Natural killer cell (primary cell): ENCODE data around the gene ZNF750. TPM values are rescaled to one million over a fixed set of nuclear protein-coding genes. Genes with fewer than 3 reads are reported as not detected.

Experiments used
- ATAC-seq, 3 donors: fragments of 150-1000 bp in 2 of 3; fragments of 200-7000 bp in 1 of 3; cut with Tn5 transposase; 1 replicate in 1 of 3; 2 replicates in 2 of 3; pipeline ENCODE4 v1.10.0; 2021; ENCODE audit warnings: mild to moderate bottlenecking in 2 of 3, moderate library complexity in 2 of 3
- DNase-seq, 2 donors: peaks; one replicate each; pipeline versions ENCODE4 v3.0.0 to v3.0.0-alpha.2; 2013 to 2021; ENCODE audit warnings: mixed read lengths in 1 of 2
- H3K27ac ChIP-seq: one replicate; pipeline ENCODE4 v1.5.1; 2013; ENCODE audit warnings: mild to moderate bottlenecking, low read length
- H3K27me3 ChIP-seq: one replicate; pipeline ENCODE4 v1.6.1; 2013; ENCODE audit warnings: low read length; ENCODE audit not compliant: control insufficient read depth, insufficient read depth
- H3K36me3 ChIP-seq: one replicate; pipeline ENCODE4 v1.6.1; 2013; ENCODE audit warnings: low read length; ENCODE audit not compliant: control insufficient read depth, insufficient read depth
- H3K4me1 ChIP-seq: one replicate; pipeline ENCODE4 v1.6.1; 2013; ENCODE audit warnings: low read length; ENCODE audit not compliant: control insufficient read depth, insufficient read depth
- H3K4me3 ChIP-seq: one replicate; pipeline ENCODE4 v1.5.1; 2013; ENCODE audit warnings: low read length
- H3K9me3 ChIP-seq: one replicate; pipeline ENCODE4 v1.6.1; 2013; ENCODE audit warnings: low read length; ENCODE audit not compliant: control insufficient read depth, insufficient read depth
- H3K27ac Mint-ChIP-seq, 2 donors: one replicate each; pipeline ENCODE4 v1.8.0; 2022; ENCODE audit warnings: mild to moderate bottlenecking in 2 of 2, mixed read lengths in 2 of 2, moderate library complexity in 1 of 2
- H3K27me3 Mint-ChIP-seq, 2 donors: one replicate each; pipeline ENCODE4 v1.8.0; 2022; ENCODE audit warnings: low read depth in 2 of 2, mixed read lengths in 2 of 2
- H3K36me3 Mint-ChIP-seq: one replicate; pipeline ENCODE4 v1.8.0; 2022; ENCODE audit warnings: mixed read lengths
- H3K4me1 Mint-ChIP-seq, 2 donors: one replicate each; pipeline ENCODE4 v1.8.0; 2022; ENCODE audit warnings: mixed read lengths in 2 of 2
- H3K4me3 Mint-ChIP-seq: one replicate; pipeline ENCODE4 v1.8.0; 2022; ENCODE audit warnings: mild to moderate bottlenecking, moderate library complexity, mixed read lengths
- H3K9me3 Mint-ChIP-seq, 2 donors: one replicate each; pipeline ENCODE4 v1.8.0; 2022; ENCODE audit warnings: mixed read lengths in 2 of 2
- CTCF ChIP-seq: fragments of 200-600 bp; IDR thresholded peaks from one replicate; pipeline ENCODE4 v1.8.0; 2022; ENCODE audit warnings: antibody characterized with exemption
- WGBS: methylation state at CpG from one replicate; pipeline ENCODE4 v1.1.7; 2013; ENCODE audit warnings: missing lambda C conversion rate; ENCODE audit not compliant: insufficient coverage; 5-methylcytosine and 5-hydroxymethylcytosine counted together
- intact Hi-C: fragments of 100-400 bp; cut with micrococcal nuclease; formaldehyde crosslinking; loops from one replicate; pipeline ENCODE4 v1.14.2; 2022
- total RNA-seq, 4 donors: library from RNA; stranded (reverse); fragments of 120-200 nt in 1 of 4; gene quantifications; one replicate each; pipeline versions ENCODE4 v1.2.3 to v1.2.4, GENCODE V29; 2013 to 2022

The ZNF750 gene
- total RNA-seq, 3 donors from 2014 or later (not counting 1 experiment from before 2014, with no cell fraction given) = not detected

- H3K9me3 ChIP-seq = no peaks in the 10 kb centered on the region
- Mint-ChIP-seq H3K27ac (no peak overlapping the region), H3K27me3 (no peaks in the 10 kb centered on the region), H3K4me3 (no peak overlapping the region), H3K36me3 (no peaks in the 10 kb centered on the region), H3K9me3 (no peaks in the 10 kb centered on the region), H3K4me1 (peaks cover 46 to 47% of the 10 kb centered on the region in 2 donors)
- no peak overlapping the region for H3K27ac ChIP-seq
- 92% methylated on average over 14 of the region's 15 CpGs for WGBS
- no peak overlapping the region for H3K4me3 ChIP-seq
- H3K36me3 ChIP-seq = peaks cover 3% of the 10 kb centered on the region
- no peaks in the 10 kb centered on the region for H3K27me3 ChIP-seq
- peaks cover 41% of the 10 kb centered on the region for H3K4me1 ChIP-seq
- TF ChIP-seq CTCF = no peak
- intact Hi-C loops = no loop called here
- ATAC-seq (no peak), DNase-seq (no peak)
These were observed 16.5 kb upstream of the ZNF750 start for GRCh38 chr17:82856361-82856760.

- H3K9me3 ChIP-seq = no peaks in the 10 kb centered on the region
- Mint-ChIP-seq H3K9me3 (no peaks in the 10 kb centered on the region), H3K27ac (no peak overlapping the region), H3K4me3 (no peak overlapping the region), H3K4me1 (peaks cover 33 to 37% of the 10 kb centered on the region in 2 donors), H3K27me3 (no peaks in the 10 kb centered on the region), H3K36me3 (no peaks in the 10 kb centered on the region)
- TF ChIP-seq CTCF = no peak
- DNase-seq (no peak), ATAC-seq (no peak)
- no peaks in the 10 kb centered on the region for H3K27me3 ChIP-seq
- H3K27ac ChIP-seq = no peak overlapping the region
- no peak overlapping the region for H3K4me3 ChIP-seq
- intact Hi-C loops = no loop called here
- H3K4me1 ChIP-seq = peaks cover 25% of the 10 kb centered on the region
- 98% methylated on average over 11 of the region's 11 CpGs for WGBS
- peaks cover 3% of the 10 kb centered on the region for H3K36me3 ChIP-seq
These were observed 14.4 kb upstream of the ZNF750 start for GRCh38 chr17:82854226-82854625.

GRCh38 chr17:82851381-82851780 lies 11.6 kb upstream of the ZNF750 start:
- no peak overlapping the region for H3K27ac ChIP-seq
- H3K9me3 ChIP-seq = no peaks in the 10 kb centered on the region
- no peaks in the 10 kb centered on the region for H3K27me3 ChIP-seq
- intact Hi-C loops = no loop called here
- Mint-ChIP-seq H3K4me1 (peaks cover 32 to 44% of the 10 kb centered on the region in 2 donors), H3K4me3 (no peak overlapping the region), H3K9me3 (no peaks in the 10 kb centered on the region), H3K36me3 (no peaks in the 10 kb centered on the region), H3K27ac (no peak overlapping the region), H3K27me3 (no peaks in the 10 kb centered on the region)
- ATAC-seq (no peak), DNase-seq (no peak)
- no peak for TF ChIP-seq CTCF
- no peak overlapping the region for H3K4me3 ChIP-seq
- H3K36me3 ChIP-seq = peaks cover 3% of the 10 kb centered on the region
- 97% methylated on average over 11 of the region's 12 CpGs for WGBS
- H3K4me1 ChIP-seq = peaks cover 27% of the 10 kb centered on the region
